HFF-Myc (cell line): ENCODE measurements around the gene DPEP2.
"Not testable (repeated sequence)": the region's sequence is repeated elsewhere in the genome, so short reads cannot be mapped to it uniquely, and the experiment has no call there.

Experiments used
- DNase-seq: peaks from one replicate; pipeline ENCODE4 v3.0.0-alpha.2; 2011; ENCODE audit warnings: low read depth; ENCODE audit errors: extremely low read depth
- H3K4me3 ChIP-seq: replicated peaks from 2 replicates; pipeline ENCODE4 v1.5.1; 2011; ENCODE audit warnings: low read depth, mild to moderate bottlenecking, control low read depth, low read length
- TF ChIP-seq, protein P1 (sequence below): IDR thresholded peaks from 2 replicates; pipeline ENCODE4 v1.5.1; 2012; ENCODE audit warnings: mild to moderate bottlenecking, low read depth, low read length, control low read depth; ENCODE audit errors: missing control alignments

Gene DPEP2

DNA sequence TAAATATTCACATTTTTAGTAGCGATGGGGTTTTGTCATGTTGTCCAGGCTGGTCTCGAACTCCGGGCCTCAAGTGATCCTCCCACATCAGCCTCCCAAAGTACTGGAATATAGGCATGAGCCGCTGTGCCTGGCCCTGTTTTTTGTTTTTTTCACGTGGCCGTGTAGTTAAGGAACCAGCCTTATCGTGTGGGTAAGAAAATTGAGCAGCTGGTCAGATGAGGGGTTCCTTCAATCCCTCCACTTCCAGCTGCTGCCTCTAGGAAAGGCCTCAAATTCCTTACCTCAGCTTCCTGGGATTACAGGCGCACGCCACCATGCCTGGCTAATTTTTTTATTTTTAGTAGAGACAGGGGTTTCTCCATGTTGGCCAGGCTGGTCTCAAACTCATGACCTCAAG is 5.9 kb upstream of the DPEP2 start:
- TF ChIP-seq, protein P1, sequence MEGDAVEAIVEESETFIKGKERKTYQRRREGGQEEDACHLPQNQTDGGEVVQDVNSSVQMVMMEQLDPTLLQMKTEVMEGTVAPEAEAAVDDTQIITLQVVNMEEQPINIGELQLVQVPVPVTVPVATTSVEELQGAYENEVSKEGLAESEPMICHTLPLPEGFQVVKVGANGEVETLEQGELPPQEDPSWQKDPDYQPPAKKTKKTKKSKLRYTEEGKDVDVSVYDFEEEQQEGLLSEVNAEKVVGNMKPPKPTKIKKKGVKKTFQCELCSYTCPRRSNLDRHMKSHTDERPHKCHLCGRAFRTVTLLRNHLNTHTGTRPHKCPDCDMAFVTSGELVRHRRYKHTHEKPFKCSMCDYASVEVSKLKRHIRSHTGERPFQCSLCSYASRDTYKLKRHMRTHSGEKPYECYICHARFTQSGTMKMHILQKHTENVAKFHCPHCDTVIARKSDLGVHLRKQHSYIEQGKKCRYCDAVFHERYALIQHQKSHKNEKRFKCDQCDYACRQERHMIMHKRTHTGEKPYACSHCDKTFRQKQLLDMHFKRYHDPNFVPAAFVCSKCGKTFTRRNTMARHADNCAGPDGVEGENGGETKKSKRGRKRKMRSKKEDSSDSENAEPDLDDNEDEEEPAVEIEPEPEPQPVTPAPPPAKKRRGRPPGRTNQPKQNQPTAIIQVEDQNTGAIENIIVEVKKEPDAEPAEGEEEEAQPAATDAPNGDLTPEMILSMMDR = no peak
- DNase-seq = no peak
- H3K4me3 ChIP-seq = no peak overlapping the region

DNA sequence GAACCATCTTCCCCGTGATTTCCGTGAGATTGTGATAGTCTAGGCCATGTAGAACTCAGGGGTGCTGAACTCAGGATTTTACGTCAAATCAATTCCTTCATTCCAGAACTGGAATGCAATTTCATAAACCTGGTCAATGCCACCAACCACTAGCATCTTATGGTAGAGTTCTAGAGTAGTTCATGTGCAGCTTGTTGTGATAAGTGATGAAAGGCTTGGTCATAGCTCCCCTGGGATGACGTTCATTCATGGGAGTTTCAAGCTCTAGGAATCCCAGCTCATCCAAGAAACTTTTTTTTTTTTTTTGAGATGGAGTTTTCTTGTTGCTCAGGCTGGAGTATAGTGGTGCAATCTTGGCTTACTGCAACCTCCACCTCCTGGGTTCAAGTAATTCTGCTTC is 3.7 kb upstream of the DPEP2 start:
- TF ChIP-seq, protein P1 = no peak
- no peak overlapping the region for H3K4me3 ChIP-seq
- DNase-seq = no peak

DNA sequence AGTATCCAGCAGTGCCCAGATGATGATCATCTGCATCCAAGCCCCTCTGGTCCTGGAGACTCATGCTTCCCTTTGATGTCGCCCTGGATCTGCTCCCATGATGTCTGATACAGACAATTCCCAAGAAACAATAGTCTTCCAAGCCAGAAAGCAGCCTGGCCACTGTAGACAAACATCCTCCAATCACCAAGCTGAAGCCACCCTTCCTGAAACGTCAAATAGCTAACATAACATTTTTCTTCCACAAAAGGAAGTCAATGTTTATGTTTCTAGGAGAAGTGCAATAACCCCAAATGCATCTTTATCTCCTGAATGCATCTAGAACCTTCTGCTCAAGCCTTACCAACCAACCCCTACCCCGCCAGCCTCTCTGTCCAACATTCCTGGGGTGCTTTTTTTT is 1.2 kb upstream of the DPEP2 start:
- H3K4me3 ChIP-seq = no peak overlapping the region
- TF ChIP-seq, protein P1 = no peak
- no peak for DNase-seq

DNA sequence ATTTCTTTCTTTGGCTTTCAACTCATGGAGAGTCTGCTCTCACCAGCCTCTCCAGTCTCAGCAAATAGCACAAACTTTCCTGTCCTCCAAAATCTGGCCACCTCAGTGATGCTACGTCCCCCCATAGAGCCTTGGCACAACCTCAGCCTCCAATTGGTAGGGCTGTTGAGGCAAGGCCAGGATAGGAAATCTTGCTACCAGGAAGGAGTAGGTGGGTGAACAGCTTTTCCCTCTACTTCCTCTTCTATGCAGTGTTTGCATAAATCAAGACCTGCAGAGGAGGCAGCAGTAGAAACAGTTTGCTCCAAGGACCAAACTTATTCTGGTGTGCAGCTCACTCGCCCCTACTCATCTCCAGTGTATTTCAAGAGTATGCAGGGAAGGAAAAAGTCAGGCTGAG is 701 bp upstream of the DPEP2 start:
- DNase-seq = no peak
- TF ChIP-seq, protein P1 = no peak
- H3K4me3 ChIP-seq = no peak overlapping the region

DNA sequence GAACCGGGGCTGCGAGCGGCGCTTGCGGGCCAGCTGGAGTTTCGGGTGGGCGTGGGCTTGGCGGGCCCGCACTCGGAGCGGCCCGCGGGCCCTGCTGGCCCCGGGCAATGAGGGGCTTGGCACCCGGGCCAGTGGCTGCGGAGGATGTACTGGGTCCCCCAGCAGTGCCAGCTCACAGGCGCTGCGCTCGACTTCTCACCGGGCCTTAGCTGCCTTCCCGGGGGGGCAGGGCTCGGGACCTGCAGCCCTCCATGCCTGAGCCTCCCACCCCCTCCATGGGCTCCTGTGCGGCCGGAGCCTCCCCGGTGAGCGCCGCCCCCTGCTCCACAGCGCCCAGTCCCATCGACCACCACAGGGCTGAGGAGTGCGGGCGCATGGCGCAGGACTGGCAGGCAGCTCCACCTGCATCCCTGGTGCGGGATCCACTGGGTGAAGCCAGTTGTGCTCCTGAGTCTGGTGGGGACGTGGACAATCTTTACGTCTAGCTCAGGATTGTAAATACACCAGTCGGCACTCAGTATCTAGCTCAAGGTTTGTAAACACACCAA is 979 bp downstream of the DPEP2 start:
- not testable (repeated sequence) for H3K4me3 ChIP-seq, DNase-seq

DNA sequence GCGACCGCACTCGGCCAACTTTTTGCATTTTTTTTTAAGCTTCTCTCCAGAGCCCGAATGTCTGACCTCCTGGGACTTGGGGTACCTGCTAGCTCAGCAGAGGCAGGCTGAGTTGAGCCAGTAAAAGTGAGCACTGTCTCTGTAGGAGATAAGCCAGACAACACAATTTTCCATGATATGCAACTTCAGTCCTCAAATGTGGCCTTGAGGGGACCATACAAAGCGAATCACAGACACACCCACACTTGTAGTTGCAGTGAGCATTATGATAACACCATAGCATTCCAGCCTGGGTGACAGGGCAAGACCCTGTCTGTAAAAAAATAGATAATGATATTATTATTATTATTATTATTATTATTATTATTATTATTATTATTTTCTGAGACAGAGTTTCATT is 2.6 kb downstream of the DPEP2 start:
- TF ChIP-seq, protein P1 = no peak
- no peak overlapping the region for H3K4me3 ChIP-seq
- DNase-seq = no peak

DNA sequence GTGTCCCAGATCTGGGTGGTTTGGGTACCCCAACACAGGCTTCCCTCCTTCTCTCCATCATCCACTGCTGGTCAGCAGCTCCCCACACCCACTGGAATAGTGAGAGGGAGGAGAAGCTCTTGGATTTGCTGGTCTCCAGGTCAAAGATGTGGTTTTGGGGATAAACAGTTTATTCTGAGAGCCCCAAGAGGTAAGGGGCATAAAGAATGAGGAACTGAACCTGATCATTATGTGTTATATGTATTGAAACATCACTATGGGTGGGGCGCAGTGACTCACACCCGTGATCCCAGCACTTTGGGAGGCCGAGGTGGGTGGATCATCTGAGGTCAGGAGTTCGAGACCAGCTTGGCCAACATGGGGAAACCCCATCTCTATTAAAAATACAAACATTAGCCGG is 3.9 kb downstream of the DPEP2 start:
- no peak overlapping the region for H3K4me3 ChIP-seq
- TF ChIP-seq, protein P1 = no peak
- DNase-seq = no peak

DNA sequence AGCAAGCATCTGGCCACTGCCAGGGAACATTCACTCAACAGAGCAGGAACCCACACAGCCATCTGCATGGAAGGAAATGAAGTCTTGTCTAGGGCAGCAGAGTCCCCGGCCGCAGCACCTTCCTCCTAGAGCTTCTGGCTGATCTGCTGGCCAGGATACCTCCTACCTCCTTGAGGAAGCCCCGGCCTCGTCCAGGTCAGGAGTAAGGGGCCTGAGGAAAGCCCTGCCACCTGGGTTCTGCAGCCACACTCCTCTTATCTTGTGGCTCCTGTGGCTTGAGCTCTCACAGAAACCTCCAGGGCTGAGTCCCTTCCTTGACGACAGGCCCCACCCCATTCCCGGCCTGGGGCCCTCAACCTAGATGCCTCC is 5.3 kb downstream of the DPEP2 start:
- not testable (repeated sequence) for H3K4me3 ChIP-seq, DNase-seq
